Measurements from ENCODE around the gene PDAP1. TPM values are rescaled to one million over a fixed set of nuclear protein-coding genes. Genes with fewer than 3 reads are reported as not detected.
"Not testable (repeated sequence)": the region's sequence is repeated elsewhere in the genome, so short reads cannot be mapped to it uniquely, and the experiment has no call there.

PDAP1 gene
- total RNA-seq, 2 donors from 2014 or later = 84.1 to 95.6 TPM

DNA sequence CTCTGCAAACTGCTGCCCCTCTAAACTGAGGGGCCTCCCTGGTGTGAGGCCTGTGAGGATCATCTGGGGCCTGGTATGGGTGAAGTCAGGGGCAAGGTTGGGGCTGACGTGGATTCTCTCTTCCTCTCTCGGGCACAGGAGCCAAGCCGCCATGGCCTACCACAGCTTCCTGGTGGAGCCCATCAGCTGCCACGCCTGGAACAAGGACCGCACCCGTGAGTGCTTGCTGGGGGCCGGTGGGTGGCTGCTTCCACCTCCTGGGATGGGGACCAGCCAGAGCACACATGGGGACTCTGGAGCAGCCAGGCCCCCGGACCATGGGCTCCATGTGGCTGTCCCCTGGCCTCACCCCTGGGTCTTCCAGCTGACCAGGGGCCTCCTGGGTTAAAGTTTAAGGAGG, 22.8 kb downstream of the PDAP1 start:
- DNase-seq (ENCODE audit: low spot score) = no peak
- intact Hi-C loops (cut with DNase I) = no loop called here

- intact Hi-C loops (cut with DNase I) = no loop called here
- no peak for DNase-seq (ENCODE audit: low spot score)
Observed at GRCh38 chr7:99384523-99384922, 23.9 kb downstream of the PDAP1 start.

GRCh38 chr7:99383791-99384370, 24.5 kb downstream of the PDAP1 start:
- intact Hi-C loops (cut with DNase I) = no loop called here
- no peak for DNase-seq (ENCODE audit: low spot score)

DNA sequence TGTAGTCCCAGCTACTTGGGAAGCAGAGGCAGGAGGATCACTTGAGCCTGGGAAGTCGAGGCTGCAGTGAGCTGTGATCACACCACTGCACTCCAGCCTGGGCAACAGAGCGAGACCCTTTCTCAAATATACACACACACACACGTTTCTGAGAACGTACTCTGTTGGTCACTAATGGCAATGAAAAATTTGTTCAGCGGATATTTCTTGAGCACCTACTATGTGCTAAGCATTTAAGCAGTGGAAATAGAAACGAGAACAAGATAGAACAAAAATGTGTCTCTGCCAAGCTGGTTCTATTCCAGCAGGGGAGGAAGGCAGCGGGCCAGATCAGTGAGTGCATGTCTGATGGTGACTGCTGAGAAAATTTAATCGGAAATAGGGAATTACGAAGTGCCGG, 25.2 kb downstream of the PDAP1 start:
- DNase-seq (ENCODE audit: low spot score) = no peak
- intact Hi-C loops (cut with DNase I) = no loop called here

GRCh38 chr7:99381664-99382075, 26.7 kb downstream of the PDAP1 start:
- intact Hi-C loops (cut with DNase I) = no loop called here

GRCh38 chr7:99380823-99381663, 27.4 kb downstream of the PDAP1 start:
- intact Hi-C loops (cut with DNase I) = no loop called here
- no peak for DNase-seq (ENCODE audit: low spot score)

More at GRCh38 chr7:99381664-99382075, 26.7 kb downstream of the PDAP1 start:
- no peak for DNase-seq (ENCODE audit: low spot score)

- intact Hi-C loops (cut with DNase I) = no loop called here
- no peak for DNase-seq (ENCODE audit: low spot score)
Observed at GRCh38 chr7:99380032-99380822, 28.2 kb downstream of the PDAP1 start.

DNA sequence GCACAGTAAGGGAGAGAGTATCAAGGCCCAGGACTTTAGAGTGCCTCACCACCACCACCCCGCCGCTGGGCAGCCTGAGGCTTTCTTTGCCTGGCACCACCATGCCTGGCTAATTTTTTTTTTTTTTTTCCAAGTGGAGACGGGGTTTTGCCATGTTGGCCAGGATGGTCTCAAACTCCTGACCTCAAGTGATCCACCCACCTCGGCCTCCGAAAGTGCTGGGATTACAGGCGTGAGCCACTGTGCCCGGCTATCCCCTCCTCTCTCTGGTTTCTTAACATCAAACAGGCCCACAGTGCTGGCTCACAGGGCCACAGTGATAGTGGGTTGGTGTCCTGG, 28.7 kb downstream of the PDAP1 start:
- intact Hi-C loops (cut with DNase I); DNase-seq (ENCODE audit: low spot score): not testable (repeated sequence)

GRCh38 chr7:99379043-99379577, 29.3 kb downstream of the PDAP1 start:
- intact Hi-C loops (cut with DNase I) = no loop called here
- DNase-seq (ENCODE audit: low spot score) = peak; percentile 92

- DNase-seq (ENCODE audit: low spot score) = peak; percentile 95
- intact Hi-C loops (cut with DNase I) = no loop called here
Observed at GRCh38 chr7:99375070-99375807, 33.2 kb downstream of the PDAP1 start.

- peak; percentile 95 for DNase-seq (ENCODE audit: low spot score)
- intact Hi-C loops (cut with DNase I) = no loop called here
Observed at GRCh38 chr7:99374111-99375064, 34.0 kb downstream of the PDAP1 start, which contains the start of gene ARPC1B. TSS of gene ARPC1B (plus strand) at chr7:99374730. CDS start at chr7:99385715, 10,985 bp downstream.

DNA sequence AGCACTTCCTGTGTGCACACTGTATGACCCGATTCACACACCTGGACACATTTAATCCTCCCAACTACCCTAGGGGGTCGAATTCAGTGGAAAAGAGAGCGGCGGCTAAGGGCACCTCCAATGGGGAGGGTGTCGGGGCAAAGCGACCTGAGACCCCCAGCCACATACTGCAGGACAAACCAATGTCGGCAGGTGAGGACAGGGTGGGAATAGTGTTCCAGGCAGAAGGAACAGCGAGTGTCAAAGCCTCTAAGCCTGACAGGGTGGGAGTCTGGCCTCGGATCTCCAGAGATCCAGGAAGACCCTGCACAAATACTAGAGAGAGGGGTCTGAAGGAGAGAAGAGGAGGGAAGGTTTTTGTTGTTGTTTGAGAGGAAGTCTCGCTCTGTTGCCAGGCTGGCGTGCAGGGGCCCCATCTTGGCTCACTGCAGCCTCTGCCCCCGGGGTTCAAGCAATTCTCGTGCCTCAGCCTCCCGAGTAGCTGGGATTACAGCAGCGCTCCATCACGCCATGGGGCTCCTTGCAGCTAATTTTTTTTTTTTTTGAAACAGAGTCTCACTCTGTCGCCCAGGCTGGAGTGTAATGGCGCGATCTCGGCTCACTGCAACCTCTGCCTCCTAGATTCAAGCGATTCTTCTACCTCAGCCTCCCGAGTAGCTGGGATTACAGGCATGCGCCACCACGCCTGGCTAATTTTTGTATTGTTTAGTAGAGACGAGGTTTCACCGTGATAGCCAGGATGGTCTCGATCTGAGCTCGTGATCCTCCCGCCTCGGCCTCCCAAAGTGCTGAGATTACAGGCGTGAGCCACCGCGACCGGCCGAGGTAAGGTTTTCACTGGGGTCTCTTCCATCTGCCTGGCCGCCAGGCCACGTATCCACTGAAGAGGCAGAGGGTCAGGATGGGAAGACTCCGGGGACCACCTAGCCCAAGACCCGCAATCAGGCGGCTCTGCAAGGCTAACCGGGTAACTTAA, 35.0 kb downstream of the PDAP1 start:
- no peak for DNase-seq (ENCODE audit: low spot score)
- intact Hi-C loops (cut with DNase I) = no loop called here

GRCh38 chr7:99372275-99373090, 35.9 kb downstream of the PDAP1 start:
- intact Hi-C loops (cut with DNase I) = no loop called here
- no peak for DNase-seq (ENCODE audit: low spot score)

DNA sequence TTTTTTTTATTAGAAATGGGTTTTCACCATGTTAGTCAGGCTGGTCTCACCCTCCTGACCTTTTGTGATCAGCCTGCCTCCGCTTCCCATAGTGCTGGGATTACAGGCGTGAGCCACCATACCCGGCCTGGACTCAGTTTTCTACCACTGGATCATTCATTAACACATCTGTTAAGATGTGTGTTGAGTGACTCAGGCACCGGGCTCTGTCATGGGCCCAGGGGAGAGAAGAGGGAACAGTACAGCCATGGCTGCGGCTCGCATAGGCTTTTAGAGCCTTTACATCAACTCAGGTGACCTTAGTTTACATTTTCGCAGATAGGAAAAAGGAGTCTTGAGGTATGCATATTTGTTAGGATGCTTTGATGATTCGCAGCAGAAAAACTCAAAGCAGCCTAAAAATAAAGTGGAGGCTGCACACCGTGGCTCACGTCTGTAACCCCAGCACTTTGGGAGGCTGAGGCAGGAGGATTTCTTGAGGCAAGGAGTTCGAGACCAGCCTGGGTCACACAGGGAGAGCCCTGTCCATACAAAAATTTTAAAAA, 36.9 kb downstream of the PDAP1 start:
- DNase-seq (ENCODE audit: low spot score) = no peak
- intact Hi-C loops (cut with DNase I) = no loop called here

GRCh38 chr7:99369767-99370391, 38.5 kb downstream of the PDAP1 start:
- no peak for DNase-seq (ENCODE audit: low spot score)
- intact Hi-C loops (cut with DNase I) = no loop called here
